Measurements from ENCODE around the gene SHLD1.
A peak's percentile ranks its signal among the peaks of the same experiment; 100 is the strongest.
"Not testable (repeated sequence)": the region's sequence is repeated elsewhere in the genome, so short reads cannot be mapped to it uniquely, and the experiment has no call there.

Gene SHLD1

DNA sequence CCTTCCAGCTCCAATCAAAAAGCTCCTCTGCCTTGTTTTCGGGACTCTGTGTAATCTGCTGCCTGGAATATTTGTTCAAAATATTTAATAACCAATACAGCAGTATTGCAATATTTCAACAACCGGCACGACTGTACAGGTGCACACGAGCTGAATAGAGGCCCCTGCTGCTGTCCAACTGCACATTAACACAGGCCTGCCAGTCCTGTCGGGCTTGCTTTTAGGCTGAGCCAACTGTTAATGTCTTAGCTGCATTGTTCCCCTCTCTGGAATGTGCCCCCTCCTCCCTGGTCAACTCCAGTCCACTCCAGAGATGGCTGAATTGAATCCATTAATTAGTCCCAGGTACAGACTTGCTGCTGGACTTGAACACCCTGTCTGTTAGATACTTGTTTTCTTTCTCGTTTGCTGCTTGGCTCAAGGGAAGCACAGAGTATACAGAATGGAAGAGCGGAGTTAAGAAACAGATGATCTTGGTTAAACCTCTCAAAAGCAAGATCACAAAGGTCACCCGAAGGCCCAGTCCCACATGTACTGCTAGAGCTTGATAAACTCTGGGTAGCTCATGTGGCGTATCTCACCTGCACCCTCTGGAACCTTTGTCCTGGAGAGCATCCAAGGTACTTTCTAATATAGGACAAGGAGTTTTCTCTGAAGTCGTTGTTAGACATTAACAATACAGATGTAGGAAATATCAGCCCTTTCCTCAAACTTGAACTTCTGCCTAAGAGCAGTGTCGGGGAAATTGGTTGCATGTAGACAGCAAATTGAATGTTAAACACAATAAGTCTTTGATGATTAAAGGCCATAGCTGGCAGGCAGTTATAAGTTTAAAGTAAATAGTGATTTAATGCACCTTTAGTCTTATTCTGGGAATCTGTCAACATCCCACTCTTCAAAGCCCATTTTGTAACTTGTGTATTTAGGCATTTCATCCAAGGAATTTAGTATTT is 31.9 kb downstream of the SHLD1 start:
- no peak for DNase-seq

DNA sequence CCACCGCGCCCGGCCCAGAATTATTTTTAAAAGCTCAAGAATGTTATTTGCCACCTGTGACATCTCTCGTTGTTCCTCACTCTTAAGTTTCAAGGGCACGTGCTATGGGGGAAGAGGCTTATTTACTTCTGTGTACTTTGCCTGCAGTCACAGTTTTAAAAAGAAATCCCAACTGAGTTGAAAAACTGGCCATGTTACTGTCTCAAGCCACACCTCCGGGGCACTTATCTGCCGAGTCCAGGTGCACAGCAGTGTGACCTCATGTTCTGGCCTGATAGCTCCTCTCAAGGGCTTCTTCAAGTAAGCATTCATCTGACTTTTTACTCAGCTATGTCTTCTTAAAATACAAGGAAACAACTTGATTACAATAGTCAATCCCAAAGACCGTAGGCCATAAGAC is 34.5 kb downstream of the SHLD1 start:
- no peak for DNase-seq

DNA sequence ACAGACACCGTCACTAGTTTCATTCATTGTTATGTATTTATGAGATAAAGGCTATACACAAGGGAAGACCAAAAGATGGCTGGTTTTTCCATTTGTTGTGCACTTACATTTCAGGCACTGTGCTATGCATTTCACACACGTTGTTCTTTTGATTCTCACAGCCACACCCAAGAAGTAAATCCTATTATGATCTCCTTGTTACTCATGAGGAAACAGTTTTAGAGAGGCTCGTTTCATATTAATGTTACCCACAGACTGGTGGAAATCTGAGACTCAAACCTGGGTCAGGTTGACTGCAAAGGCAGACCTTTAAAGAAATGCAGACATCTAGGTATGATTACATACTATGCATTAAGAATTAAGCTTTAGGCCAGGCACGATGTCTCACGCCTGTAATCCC is 34.9 kb downstream of the SHLD1 start:
- DNase-seq = no peak

DNA sequence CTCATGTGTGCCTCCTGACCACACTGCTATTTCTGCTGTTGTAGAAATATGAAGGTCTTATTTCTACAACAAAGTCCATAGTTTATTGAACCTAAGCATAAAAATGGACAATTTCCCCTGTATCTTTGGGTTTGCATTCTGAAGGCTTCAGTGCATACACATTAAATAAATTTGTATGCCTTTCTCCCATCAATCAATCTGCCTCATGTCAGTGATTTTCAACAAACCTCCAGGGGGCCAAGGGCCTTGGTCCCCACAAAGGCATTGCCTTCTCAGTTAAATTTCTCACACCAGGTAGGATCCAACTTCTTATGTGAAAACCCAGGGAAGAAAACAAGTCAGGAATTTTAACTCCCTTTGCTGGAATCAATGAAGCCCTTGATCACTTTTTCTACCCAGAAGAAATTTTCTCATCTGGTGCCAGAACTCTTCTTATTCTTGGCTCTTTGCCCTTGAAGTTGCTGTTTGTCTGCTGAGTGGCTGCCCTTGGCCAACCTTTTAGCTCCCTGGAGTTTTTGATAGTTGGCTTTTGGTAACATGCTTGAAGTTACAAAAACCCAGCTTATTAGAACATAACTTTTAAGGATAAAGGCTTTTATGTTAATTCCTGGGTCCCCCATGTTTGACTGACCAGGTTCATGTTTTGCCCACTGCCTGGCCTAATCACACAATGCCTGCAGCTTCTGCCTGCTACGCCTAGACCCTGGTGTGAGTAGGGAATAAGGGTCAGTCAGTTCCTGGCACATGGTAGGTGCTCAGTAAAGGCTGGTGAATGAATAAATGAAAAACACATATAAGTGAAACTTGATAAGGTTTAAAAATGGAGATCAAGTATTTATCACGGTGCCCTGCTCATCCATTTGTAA is 37.0 kb downstream of the SHLD1 start:
- no peak for DNase-seq

DNA sequence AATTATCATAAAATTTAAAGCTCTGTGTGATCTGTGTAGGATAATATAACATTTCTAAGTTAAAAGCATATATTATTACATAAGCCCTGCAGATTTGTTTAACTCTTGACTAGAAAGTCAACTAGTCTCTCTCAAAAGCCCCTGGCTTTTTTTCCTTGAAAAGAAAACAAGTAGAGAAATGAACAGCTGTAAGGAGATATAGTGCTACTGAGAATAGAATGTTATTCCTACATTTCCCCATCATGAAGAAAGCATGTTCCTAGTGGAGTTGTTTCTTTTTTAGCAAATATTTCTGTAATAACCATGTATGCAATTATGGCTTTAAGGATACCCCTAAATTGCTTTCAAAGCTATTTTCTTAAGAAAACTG is 37.6 kb downstream of the SHLD1 start:
- DNase-seq = no peak

DNA sequence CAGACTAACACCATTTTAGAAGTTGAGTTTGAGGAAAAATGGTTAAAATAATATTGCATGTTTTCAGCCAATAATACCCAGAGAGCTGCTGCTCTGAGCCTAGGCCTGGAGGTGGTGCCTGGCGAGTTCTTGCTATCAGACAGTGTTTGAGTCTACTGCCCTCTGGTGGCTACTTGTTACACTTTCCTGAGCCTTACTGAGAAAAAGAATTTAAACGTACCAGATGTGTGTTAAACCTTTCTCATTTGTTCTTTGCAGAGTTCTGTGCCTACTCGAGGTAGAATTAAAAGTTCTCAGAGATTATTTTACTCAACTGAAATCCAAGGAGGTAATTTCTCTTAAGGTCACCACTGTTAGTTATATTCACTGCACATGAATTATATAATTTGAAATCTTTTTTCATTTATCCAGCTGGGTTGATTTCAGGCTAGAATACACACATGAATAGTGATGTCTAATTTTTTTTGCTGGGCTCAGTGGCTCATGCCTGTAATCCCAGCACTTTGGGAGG is 38.2 kb downstream of the SHLD1 start:
- peak; percentile 87 for DNase-seq

DNA sequence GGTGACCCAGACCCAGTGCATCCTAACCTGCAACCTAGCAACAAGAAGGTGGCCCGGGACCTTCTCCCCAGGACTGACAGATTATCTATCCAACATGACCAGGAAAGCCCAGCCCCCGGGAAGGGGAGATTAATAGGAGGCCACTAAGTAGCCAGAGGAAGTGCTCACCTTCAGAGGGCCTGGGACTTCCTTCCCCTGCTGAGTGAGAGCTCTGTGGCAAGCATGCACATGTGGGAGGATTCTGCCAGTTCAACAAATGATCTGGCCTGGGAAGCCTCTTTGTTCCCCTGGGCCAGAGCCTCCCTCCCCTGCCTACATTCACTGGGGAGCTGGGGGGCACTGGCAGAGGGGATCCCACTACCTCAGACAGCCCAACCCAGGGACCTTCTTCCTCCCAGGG is 39.6 kb downstream of the SHLD1 start:
- DNase-seq = no peak

DNA sequence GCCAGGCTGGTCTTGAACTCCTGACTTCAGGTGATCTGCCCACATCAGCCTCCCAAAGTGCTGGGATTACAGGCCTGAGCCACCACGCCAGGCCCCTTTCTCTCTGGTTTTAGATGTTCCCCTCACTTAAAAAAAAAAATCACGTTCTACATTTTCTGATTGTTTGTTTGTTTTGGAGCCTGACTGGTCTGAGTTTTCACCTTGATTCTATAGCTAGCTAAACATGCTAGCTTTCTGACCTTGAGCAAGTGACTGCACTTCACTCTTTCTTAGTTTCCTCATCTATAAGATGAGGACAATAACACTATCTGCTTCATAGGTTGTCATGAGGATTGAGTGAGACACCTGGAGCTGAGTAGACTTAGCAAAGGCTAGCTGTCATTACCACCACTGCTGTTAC is 43.7 kb downstream of the SHLD1 start:
- no peak for DNase-seq

DNA sequence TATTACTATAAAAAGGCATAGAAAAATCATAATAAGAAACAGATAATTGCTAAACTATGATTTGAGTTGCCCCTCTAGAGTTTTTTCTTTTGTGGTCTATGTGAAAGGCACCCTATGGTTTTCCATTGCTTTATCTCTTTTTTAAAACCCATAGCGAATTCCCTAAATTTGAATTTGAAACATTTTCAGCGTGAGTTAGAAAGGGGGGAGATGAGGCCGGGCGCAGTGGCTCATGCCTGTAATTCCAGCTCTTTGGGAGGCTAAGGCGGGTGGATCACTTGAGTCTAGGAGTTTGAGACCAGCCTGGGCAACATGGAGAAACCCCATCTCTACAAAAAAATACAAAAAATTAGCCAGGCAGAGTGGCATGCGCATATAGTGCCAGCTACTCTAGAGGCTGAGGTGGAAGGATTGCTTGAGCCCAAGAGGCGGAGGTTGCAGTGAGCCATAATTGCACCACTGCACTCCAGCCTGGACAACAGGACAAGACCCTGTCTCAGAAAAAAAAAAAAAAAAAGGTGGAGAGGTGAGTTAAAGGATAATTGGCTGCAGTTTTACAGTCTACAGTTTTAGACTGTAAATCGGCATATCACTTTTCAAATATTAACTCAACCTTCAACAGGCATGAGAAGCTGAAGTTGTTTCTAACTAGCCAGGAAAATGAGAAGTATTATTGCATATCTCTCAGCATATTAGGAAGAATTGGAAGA is 46.3 kb downstream of the SHLD1 start:
- no peak for DNase-seq

DNA sequence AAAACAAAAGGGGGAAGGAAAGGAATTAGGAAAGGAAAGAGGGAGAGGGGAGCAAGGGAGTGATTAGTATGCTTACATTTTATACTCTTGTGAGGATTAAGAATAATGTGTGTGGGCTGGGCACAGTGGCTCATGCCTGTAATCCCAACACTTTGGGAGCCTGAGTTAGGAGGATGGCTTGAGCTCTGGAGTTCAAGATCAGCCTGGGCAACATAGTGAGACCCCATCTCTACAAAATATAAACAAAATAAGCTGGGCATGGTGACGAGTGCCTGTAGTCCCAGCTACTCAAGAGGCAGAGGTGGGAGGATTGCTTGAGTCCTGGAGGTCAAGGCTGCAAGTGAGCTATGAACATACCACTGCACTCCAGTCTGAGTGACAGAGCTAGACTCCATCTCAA is 47.0 kb downstream of the SHLD1 start:
- no peak for DNase-seq

DNA sequence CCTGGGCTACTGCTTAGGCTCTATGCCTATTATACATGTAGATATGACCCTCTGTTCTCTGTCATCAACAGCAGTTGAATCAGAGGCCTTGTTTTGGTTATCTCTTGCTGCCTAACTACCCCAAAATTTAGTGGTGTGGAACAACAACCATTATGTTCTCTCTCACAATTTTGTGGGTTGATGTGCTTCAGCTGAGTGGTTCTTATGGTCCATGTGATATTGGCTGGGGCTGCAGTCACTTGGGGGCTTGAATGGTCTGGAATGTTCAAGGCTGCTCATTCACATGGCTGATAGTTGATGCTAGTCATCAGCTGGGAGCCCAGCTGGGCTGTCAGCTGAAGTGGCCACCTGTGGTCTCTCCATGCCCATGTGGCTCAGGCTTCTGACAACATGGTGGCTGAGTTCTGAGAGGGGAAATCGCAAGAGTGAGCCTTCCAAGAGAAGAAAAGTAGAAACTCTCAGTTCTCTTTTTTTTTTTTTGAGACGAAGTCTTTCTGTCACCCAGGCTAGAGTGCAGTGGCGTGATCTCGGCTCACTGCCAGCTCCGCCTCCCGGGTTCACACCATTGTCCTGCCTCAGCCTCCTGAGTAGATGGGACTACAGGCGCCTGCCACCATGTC is 47.8 kb downstream of the SHLD1 start:
- DNase-seq = no peak

DNA sequence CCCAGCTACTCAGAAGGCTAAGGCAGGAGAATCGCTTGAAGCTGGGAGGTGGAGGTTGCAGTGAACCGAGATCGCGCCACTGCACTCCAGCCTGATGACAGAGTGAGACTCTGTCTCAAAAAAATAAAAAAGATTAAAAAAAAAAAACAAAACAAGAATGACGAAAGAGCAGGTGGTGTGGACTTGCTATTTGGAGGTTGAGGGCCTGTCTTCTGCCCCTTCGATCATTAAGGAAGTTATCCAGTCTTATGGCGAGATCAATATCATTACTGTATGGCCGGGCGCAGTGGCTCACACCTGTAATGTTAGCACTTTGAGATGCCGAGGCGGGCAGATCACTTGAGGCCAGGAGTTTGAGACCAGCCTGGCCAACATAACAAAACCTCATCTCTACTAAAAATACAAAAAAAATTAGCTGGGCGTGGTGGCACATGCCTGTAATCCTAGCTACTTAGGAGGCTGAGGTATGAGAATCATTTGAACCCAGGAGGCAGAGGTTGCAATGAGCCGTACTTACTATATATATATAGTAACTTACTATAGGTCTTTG is 53.6 kb downstream of the SHLD1 start:
- DNase-seq = not testable (repeated sequence)

DNA sequence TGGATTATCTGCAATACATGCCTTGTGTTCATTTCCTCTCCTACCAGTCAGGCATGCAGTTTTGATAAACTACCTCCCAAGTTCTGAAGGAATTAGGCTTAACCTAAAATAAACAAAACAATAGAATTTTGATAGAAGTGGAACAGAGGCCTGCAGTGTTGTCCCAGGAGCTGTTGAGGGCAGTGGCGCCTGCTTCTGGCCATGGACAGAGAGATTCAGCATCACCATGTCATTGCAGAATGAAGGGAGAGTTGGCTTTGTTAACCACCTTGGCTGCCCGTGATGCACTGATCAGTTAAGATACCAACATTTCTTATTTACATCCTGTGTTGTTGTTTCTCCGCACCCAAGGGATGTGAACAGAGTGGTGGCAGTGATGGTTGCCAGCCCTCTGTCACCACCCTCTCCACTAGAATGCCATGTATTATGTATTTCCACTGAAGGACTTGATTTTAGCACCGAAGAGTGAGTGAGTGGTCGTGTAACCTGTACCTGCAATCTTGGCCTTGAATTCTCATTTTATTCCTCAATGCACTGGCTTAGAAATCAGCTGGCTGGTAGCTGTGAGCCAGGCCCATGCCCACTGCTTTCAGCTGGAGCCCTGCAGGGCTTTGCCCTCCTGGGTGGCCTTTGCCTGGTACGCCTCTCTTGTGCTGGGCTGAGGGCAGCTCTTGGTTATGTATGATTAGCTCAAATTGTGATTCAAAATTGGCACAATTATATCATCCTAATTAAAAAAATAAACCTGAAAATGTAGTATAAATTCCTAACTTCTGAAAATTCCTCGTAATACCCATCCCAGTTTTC is 56.5 kb downstream of the SHLD1 start:
- no peak for DNase-seq

DNA sequence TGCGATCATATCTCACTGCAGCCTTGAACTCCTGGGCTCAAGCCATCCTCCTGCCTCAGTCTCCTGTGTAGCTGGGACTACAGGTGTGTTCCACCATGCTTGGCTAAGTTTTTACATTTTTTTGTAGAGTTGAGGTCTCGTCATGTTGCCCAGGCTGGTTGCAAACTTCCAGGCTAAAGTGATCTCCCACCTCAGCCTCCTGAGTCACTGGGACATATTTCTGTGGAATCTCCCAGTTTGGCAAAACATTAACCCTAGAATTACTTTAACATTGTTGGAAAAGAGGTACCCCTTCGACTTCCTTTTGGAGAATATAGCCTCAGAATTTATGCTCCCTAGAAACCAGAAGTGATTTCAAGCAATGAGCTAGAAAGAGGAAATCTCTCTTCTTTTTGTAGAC is 57.2 kb downstream of the SHLD1 start:
- no peak for DNase-seq

DNA sequence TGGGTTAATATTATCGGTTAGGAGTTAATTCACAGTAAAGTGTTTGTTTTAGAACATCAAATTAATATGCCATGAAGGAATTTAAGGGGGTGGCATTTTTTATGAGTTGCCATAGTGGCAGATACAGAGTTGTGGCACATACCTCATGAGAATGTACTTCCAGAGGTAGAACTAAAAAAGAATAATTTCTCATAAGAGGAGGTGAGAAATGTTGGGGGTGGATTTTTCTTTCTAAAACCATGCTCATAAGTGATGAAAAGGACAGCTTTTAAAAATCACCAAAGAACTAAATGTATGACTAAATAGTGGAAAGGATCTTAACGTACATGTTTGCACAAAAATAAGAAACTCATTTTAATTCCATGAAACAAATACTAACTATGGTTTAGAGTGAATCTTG is 58.7 kb downstream of the SHLD1 start:
- no peak for DNase-seq

DNA sequence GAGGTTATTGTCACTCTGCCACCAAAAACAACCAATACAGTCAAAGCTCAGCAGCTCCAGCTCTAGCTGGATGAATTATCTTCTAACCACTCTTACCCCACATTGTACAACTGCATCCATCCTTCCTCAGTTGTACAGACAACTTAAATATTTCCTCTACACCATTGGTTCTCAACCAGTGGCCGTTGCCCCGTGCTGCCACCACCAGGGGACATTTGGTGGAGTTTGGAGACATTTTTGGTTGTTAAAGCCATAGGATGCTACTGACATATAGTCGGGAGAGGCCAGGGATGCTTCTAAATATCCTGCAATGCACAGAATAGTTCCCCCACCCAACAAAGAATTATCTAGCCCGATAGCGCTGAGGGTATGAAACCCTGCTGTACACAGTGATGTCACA is 59.3 kb downstream of the SHLD1 start:
- DNase-seq = no peak

DNA sequence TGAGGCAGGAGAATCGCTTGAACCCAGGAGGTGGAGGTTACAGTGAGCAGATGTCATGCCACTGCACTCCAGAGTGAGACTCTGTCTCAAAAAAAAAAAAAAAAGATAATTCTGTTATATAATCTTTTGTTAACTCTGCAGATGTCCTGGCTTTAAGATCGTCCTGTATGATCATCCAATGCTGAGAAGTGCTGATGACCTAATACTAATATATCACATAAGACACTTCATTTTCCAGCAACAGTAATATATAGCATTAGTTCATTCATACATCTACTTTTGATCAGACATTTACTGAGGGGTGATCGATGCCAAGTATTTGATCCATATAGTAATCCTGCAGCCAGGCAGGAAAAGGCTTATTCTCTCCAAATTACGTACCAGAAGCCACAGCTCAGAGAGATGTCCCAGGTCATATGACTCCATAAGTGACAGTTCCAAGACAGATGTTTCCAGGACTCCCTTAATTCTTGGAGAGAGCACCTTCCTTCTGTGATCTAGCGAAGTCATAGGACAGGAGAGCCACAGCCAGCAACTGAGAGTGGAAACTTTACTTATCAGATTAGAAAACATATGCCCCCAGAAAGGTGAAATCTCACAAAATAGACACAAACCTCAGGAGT is 60.7 kb downstream of the SHLD1 start:
- DNase-seq = no peak

DNA sequence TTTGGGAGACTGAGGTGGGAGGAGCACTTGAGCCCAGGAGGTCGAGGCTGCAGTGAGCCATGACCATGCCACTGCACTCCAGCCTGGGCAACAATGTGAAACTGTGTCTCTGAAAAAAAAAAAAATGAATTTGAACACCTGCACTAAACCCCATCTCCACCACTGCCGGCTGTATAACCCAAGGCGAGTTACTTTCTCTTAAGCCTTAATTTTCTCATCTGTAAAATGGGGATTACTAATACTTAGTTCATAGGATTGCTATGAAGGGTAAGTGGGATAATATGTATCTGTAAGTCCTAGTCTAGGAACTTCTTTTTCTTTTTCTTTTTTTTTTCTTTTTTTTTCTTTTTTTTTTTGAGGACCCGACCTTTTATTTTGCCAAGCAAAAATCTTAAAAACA is 61.5 kb downstream of the SHLD1 start:
- DNase-seq = no peak

DNA sequence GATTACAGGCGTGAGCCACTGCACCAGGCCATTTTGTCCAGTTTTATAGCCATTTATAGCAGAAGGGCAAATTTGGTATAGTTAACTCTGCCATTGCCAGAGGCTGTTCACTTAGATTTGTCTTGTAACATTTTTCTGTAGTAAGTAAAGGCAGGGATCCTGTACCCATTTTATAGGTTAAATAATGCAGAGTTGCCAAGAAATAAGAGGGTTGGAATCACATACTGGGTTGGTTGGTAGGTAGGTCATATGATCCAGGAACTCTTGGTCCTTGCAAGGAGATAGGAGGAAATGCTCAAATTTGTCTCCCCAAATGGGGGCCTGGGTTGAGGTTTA is 68.1 kb downstream of the SHLD1 start:
- DNase-seq = no peak

DNA sequence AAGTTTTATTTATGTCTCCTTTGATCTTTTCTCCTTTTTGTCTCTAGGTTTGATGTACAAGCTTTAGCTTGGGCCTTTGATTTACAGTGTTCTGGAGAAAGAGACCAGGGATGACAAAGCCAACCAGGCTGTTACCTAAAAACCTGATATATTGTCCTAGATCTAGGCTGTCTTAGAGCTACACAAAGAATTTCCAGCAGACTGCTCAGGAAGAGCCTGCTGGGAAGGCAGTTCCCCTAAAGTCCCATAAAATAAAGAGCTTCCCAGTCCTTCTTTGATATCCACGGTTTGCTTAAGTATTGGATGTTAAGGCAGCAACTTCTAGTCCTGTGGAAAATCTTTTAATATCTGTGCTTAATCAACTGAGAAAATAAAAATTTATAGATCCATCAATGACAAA is 70.5 kb downstream of the SHLD1 start:
- DNase-seq = no peak

DNA sequence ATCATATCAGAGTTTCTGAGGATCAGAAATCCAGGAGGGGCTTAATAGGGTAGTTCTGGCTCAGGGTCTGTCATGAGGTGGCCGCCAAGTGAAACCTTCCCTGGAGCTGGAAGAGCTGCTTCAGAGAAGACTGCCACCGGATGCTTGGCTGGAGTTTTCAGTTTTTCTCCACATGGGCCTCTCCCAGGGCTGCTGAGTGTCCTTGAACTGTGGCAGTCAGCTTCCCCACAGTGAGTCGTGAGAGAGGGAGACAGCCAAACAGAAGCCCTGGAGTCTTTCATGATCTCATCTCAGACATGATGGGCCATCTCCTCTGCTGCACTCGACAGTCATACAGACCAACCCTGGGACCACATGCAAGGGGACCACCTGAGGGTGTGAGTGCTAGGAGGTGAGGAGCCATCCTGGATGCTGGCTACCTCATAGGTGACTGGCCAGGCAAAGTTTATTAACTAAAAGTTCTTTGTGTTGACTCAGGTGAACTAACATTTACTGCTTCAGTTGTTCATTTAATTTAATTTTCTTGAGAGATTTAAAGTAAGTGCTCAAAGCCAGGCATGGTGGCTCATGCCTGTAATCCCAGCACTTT is 71.5 kb downstream of the SHLD1 start:
- no peak for DNase-seq

All from CD4-positive, alpha-beta T cell treated with Interleukin-6 for 4 hours (primary cell).